HG03521 (cell line): ENCODE measurements around the gene TRPV2.
"Not testable (repeated sequence)": the region's sequence is repeated elsewhere in the genome, so short reads cannot be mapped to it uniquely, and the experiment has no call there.

Source experiments
- ATAC-seq: cut with Tn5 transposase; IDR thresholded peaks from one replicate; pipeline ENCODE4 v1.9.1; 2021; ENCODE audit warnings: mild to moderate bottlenecking, moderate library complexity; ENCODE audit not compliant: unreplicated experiment

The TRPV2 gene

DNA sequence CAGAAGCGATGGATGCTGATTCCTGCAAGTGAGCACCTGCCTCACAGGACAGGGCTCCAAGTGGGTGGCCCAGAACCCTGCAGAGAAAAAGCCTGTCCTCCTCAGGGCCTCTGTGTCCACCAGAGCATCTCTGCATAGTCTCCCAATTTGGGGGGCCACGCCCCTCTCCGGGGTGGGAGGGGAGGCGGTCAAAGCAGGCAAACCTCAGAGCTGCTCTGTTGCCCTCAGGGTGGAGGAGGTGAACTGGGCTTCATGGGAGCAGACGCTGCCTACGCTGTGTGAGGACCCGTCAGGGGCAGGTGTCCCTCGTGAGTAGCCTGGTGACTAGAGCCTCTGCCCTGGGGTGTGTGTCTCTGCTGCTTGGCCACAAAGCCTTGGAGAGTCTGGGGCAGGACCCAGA is 19.3 kb downstream of the TRPV2 start:
- no peak for ATAC-seq

DNA sequence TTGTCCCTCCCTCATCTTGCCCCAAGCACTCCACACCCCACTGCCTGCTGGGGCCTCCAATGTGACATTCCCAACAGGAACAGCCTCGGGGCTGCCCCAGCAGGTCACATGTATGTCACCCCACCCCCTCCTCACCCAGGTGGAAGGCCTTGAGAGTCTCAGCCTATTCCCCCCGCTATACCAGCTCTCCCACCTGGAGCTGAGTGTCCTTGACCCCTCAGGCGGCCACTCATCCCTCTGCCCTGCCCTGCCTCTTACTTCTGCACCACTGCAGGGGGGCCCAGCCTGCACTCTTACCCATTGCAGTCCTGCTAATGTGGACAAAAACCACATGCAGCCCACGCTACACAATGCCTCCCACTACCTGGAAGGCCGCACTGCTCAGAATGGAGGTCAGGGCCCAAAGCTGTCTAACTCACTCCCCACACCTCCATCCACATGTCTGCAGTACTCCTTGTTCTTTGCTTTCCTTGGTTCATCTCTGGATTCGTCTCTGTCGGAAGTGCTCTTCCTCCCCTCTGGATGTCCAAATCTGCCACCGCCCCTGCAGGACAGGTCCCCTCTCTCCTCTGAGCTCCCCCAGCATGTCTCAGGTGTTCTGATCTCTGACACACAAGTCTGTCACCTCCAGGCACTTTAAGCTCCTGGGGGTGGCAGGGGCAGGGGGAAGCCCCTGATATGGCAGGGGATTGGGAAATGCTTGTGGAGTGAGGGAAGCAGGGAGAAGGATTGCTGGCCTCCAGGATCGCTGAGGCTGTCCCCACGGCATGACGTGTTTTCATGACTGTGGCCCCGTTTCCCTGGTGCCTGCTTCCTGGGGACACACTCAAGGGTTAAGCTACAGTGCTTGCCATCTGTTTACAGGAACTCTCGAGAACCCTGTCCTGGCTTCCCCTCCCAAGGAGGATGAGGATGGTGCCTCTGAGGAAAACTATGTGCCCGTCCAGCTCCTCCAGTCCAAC is 20.8 kb downstream of the TRPV2 start:
- ATAC-seq = no peak

DNA sequence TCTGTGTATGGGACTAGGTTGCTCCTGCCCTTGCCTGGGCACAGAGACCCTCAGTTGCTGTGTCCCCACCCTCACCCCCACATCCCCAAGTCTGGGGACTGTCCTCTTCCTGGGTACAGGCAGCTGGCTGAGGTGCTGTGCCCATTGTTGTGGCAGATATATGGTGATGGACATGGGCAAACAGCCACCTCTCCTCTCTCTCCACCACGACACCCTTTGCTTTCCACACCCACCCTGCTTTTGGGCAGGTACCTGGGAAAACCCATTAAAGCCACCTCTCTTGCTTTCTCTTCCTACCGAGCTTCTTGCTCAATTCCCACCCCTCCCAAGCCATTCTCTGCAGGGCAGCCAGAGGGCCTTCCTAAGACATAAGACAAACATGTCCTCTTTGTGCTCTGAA is 21.7 kb downstream of the TRPV2 start:
- ATAC-seq = no peak

DNA sequence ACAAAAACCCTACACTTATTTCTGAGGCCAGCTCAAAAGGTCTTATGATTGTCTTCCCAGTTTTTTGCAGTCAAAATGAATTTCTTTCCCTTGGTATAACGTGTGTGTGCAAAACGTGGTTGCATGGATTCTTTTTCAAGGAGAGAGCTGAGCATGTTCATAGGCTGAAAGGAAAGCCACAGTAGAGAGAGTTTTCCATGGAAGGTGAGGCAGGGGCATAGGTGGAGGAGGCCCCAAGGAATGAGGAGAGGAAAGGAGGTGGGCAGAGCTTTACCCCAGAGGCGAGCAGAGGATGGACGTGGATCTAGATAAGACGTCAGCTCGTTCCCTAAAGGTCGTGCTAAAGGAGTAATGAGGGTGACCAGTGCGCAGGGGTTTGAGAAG is 22.8 kb downstream of the TRPV2 start:
- no peak for ATAC-seq

DNA sequence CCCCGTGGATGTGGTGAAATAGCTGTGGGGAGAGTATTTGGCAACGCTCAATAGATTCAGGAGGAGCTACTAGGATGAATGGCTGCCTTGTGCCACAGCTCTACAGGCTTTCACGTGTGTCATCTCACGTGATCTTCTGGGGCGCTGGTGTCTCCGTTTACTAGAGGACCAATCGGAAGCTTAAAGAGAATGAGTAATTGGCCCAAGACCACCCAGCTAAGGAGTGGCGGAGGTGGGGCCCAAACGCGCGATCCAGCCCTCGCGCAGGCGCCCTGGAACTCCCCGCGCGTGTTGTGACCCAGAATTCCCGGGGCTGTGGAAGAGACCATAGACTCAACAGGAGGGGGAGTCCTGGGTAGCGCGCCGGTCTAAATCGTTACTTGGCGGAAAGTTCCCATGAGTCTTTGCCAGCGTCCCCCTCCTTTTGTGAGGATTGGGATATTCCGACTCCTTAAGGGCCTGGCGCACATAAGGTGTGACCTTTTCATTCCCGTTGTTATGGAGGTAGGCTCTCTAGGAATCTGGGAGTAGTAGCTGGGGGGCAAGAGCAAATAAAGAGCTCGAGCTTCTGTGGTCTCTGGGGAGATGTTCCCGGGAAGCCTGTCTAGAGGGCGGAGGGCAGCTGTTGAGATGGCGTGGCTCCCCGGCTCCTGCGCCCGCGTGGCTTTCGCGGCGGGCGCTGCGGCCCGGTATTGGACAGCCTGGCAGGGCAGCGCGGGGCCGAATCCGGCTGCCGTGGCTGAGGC is 23.4 kb downstream of the TRPV2 start:
- ATAC-seq = peak; percentile 80

DNA sequence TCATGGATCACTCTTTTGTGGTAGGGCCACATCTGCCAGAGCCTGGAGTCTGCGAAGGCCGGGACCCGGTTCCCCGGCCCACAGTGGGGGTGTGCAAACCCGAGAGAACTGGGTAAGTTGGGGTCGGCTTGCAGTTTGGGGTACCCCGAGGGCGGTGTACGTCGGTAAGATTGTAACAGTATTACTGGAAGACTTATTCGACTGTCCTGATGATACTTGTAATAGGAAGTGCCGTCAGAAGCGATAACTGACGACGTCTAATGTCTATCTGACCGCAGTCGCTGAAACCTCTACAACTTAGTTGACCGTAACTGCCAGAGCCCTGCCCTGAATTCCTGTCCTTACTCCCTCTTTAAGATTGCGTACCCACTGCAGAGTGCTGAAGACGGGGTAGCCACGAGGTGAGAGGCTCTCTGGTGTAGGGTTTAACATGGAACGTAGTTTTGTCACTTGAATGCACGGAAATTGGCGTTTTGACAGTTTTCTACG is 24.0 kb downstream of the TRPV2 start:
- no peak for ATAC-seq

DNA sequence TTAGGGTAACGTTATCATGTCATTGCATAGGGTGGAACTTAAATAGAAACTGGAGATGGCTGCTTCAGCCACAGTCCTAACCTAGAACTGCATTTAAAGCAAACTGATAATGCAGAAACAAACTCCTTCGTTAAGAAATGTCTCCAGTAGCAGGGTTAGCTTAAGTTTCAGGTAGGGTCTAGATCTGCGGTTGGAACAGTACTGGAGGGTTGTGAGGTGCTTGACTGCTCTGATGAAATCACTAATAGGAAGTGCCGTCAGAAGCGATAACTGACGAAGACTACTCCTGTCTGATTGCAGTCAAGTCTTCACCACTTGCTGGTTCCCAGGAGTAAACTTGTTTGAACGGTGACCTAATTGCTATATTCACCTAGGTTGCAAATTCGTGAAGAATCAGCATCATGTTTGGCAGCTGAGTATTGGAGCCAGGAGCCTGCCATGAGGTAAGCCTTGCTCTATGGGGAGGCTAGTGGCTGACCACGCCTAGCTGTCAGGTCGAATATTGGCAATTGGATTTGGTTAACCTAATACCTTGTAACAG is 24.5 kb downstream of the TRPV2 start:
- ATAC-seq = no peak

DNA sequence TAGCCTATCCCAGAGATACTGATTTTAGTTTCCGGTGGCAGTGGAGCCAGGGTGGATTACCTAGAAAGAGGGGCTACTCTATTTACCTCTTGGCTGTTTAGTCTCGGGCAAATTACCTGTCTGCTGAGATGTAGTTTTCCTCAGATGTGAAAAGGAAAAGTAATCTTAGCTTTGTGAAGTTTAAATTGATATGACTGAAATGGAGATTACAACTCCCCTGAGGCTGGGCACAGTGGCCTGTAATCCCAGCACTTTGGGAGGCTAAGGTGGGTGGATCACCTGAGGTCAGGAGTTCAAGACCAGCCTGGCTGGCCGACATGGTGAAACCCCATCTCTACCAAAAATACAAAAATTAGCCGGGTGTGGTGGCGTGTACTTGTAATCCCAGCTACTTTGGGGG is 25.0 kb downstream of the TRPV2 start:
- ATAC-seq = not testable (repeated sequence)

DNA sequence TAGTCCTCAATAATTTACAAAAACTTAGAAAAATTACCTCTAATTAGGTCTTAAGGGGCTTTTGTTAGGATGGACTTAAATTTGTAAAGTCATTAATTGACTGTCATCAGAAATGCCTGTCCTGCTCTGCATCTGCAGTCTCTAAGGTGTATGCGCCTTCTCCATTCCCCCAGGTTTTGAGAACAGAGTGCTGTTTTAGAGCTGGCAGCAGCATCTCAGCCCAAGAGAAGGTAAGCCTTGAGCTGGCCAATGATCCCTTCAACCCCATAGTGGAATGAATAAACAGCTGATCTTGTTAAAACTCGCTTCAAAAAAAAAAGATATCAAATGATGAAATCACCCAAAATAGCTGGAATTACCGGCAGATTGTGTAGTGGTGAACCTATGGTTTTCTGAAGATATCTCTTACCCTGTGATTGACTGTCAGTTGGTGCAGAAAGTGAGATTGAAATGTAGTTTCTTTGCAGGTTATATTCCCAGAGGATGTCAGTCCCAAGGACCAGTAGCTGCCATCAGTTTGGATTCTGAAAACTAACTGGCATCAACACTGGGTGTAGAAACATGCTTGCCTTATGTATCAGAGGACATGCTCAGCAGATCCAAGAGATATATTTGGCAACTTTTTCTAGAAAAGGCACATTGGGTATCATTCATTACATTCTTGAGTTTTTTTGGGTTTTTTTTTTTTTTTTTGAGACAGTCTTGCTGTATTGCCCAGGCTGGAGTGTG is 25.7 kb downstream of the TRPV2 start:
- no peak for ATAC-seq

DNA sequence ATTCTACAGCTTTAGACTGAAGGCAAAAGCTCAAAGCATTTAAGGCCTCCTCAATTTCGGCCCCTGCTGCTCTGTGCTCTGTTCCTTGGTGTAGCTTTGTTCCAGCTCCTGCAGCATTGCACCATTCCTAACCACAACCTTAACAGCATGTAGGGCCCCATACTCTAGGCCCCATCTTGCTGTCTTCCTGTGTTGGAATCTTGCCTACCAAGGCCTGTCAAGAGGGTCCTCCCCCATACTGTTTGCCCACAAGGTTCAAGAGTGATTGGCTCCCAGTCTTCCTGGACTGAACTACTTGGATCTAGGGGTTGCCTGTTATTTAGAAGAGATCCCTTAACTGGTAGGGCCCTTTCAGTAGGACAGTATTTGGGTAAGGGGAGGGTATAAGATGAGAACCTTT is 26.8 kb downstream of the TRPV2 start:
- no peak for ATAC-seq

DNA sequence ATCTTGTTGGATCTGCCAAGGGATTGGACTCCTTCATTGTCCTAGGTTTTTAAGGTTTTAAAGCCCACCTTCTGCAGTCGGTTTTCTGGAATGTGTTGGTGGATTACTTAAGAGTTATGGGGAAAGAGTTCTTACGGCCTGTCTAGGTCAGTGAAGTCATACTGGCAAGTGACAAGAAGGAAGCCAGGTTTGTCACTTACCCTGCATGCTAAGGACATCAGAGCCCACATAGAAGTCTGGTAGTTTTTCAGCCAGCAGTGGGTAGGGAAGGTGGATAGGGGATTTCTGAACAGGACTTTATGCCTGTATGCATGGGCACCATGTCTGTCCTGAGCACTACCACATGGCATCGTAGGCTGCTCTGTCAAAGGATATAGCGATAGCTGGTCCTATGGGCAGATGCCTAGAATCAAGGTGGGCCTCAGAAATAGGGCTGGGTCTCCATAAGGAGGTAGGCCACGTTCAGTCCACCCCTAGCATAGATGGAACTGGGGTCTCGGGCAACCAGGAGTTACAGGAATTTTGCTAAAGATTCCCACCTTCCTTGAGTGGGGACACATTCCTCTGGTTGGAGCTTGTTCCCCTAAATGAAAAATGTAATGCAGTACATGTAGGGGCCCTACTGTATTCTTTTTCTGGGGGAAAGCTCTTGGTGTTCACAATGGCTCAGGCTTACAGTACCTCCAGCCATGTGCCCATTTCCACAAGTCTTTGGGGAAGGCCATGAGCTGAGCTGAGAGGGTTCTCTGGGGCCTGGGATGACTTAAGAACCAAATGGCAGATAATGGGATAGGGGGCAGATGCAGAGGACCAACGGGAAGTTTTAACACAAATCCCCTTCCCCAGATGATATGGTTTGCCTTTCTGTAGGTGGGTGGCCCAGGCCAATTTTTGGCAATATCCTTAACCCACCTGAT is 27.5 kb downstream of the TRPV2 start:
- no peak for ATAC-seq

DNA sequence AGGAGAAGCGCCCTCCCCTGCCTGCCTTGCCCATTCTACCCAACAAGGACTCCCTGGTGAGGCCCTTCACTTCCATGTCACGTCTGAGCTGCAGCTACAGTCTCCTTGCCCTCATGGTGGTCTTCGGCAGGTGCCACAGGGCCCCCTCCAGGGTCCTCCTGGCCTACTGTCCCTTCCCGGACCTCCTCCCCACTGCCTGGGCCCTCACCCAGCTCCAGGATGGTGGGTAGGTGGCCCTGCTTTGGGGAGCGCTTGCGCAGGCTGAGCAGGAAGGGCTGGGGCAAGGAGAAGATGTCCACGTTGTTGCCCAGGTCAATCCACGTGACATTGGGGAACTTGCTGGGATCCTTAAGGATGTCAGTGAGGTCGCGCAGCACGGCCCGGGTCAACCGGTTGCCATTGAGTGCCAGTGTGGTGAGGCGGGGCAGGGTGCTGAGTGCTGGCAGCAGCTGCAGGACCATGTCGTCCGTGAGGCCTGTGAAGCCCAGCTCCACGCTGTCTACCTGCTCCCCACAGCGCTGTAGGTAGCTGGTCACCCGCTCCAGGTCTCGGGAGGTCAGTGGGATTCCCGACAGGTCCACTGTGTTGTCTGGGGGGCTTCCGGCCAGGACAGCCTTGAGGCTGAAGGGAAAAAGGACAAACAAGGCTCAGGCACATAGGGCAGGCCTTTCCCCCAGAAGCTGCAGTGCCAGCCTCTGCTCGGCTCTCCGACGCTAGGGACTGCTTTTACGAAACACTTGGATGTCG is 28.3 kb downstream of the TRPV2 start:
- ATAC-seq = no peak

DNA sequence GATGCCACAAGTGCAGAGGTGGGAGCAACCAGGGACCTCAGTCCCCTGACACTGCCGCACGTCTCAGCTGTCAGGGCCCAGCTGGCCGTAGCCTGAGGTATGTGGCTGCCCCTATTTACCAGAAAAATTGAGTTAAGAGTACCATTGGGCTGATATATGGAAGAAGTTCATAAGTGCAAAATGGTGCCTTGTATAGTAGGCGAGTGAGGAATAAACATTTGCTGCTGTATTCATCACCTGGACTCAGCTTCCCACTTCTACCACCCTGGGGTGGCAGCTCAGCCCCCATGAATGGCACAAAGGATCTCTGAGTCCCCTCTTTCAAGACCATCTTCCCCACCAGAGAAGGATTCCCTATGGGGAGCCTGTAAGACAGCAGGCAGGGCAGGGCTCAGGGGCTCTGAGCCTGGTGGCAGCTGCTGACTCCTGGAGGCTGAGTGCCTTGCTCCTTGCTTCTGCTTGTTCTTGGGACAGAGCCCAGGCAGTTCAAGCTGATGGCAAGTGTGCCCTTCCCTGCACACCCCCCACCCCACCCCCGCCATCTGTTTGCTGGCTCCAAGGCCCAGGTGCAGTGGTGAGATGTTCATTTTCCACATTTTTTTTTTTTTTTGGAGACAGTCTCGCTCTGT is 29.0 kb downstream of the TRPV2 start:
- no peak for ATAC-seq

DNA sequence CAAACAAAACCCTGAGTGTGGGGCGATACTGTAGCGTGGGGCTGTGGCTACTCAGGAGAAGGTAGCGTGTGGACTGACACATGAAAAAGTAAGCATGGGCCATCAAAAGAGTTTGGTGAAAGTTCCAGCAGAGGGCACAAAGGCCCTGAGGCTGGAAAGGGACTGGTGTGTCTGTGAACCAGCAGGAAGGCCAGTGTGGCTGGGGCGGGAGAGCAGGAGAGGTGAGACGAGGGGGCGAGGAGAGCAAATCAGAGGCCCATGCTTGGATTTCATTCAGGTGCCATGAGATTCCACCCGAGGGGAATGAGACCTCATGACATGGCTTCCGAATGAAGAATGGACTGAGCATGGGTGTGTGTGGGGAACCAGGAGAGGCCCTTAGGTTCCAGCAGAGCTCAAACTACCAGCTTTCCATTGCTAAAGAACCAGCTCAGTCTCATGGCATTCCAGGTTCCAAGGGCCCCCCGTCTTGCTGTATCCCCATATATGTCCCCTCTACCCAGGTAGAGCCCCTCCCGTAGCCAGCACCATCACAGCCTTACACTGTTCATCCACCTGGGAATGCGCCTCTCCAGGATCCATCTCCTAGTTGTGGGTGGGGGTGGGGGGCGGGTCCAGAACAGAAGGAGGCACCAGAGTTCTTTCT is 31.1 kb downstream of the TRPV2 start:
- ATAC-seq = no peak

DNA sequence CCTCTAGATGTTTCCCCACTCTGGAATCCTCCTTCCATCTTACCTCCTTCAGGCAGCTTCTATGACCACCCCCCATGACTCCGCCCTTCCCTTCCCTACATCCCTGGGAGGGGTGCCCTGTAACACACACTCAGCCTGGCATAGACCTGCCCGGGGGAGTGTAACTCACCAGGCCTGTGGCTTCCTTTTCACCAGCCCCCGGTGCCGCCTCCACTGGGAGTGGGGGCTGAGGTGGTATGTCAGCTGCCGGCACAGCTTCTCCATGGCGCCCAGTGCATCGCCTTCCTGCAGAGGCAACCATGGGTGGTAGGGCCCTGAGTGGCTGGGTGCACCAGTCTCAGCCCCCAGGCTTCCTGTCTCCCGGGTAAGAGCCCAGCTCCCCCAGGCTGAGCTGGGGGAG is 32.3 kb downstream of the TRPV2 start:
- no peak for ATAC-seq

DNA sequence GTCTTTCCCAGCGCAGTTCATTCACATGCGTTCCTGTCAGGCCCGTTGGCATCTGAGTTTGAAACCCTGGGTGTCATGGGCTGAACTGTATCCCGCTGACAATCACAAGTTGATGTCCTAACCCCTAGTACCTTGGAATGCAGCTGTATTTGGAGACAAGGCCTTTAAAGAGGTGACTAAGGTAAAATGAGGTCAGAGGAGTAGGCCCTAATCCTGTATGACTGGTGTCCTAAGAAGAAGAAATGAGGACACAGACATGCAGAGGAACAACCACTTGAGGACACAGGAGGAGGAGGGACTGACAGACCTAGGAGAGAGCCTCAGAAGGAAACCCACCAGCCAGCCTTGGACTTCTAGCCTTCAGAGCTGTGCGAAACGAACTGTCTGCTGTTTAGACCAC is 33.1 kb downstream of the TRPV2 start:
- ATAC-seq = no peak

DNA sequence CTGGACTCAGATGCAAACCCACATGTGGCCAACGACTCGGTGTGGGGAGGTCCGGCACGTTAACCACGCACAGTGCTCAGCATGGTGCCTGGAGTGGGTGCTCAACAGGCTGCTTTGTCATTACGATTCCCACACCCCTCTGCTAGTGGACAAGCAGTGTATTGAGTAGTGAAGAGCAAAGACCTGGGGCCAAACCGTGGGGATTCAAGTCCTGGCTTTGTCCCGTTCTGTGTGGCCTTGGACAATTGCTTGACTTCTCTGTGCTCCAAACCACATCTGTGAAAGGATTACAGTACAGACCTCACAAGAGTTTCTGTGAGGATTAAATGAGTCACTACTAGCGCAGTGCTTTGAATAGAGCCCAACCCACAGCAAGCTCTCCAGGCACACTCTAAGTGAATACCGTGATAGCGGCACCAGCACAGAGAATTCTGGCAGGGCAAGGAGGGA is 33.8 kb downstream of the TRPV2 start:
- no peak for ATAC-seq

DNA sequence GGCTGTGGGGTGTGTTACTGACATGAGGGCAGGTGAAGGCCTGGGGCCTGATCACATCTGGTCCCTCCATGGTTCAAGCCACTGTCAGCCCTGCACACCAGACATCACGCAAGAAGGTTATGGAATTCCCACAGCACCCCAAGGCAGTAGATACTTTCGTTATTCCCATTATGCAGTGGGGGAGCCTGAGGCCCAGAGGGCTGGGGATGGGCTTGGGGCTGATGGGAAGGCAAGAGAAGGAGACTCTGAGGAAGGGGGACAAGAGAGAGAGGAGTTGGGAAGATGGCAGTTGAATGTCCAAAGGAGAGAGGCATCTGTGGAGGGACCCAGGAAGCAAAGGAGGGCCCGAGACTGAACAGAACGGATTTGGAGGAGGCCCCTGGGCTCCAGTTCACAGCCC is 34.7 kb downstream of the TRPV2 start:
- no peak for ATAC-seq
